ENCODE data around the gene MREG.

MREG gene

GRCh38 chr2:215984661-215985060 is 28.7 kb downstream of the MREG start:
- no peaks in the 10 kb centered on the region for H3K4me1 ChIP-seq (ENCODE audit: control insufficient read depth, low read length)
- H3K9me2 ChIP-seq (replicated peaks; ENCODE audit: control insufficient read depth, low read length): no peaks in the 10 kb centered on the region
- TF ChIP-seq EZH2phosphoT487 (IDR thresholded peaks at IDR 0.05; ENCODE audit: borderline replicate concordance, low read length) (no peak), CTCF (IDR thresholded peaks at IDR 0.05; ENCODE audit: low read depth, low read length, poor library complexity, severe bottlenecking) (no peak)
- no peak overlapping the region for H3K4me3 ChIP-seq (ENCODE audit: low read length)
- no peaks in the 10 kb centered on the region for H4K20me1 ChIP-seq (ENCODE audit: control insufficient read depth, insufficient read depth, low read depth, low read length)
- no peaks in the 10 kb centered on the region for H3F3A ChIP-seq (ENCODE audit: control insufficient read depth, insufficient read depth)
- no peaks in the 10 kb centered on the region for H3K36me3 ChIP-seq (ENCODE audit: control insufficient read depth, low read length)
- no peaks in the 10 kb centered on the region for H3K9me3 ChIP-seq (ENCODE audit: control insufficient read depth, insufficient read depth, low read length)
- H3K79me2 ChIP-seq (ENCODE audit: control insufficient read depth, low read length): no peaks in the 10 kb centered on the region; the same call in 1 of the 2 replicates
- H3K4me2 ChIP-seq (ENCODE audit: low read length): no peak overlapping the region
- H3K27me3 ChIP-seq (ENCODE audit: control insufficient read depth, low read length): no peaks in the 10 kb centered on the region
- no peak overlapping the region for H3K27ac ChIP-seq (ENCODE audit: low read depth, low read length)

- Histone ChIP-seq H3K4me1 (ENCODE audit: control insufficient read depth, low read length) (no peaks in the 10 kb centered on the region), H3K9me2 (replicated peaks; ENCODE audit: control insufficient read depth, low read length) (no peaks in the 10 kb centered on the region), H3K4me2 (ENCODE audit: low read length) (no peak overlapping the region), H3K27ac (ENCODE audit: low read depth, low read length) (no peak overlapping the region), H3F3A (ENCODE audit: control insufficient read depth, insufficient read depth) (no peaks in the 10 kb centered on the region), H4K20me1 (ENCODE audit: control insufficient read depth, insufficient read depth, low read depth, low read length) (no peaks in the 10 kb centered on the region), H3K36me3 (ENCODE audit: control insufficient read depth, low read length) (no peaks in the 10 kb centered on the region), H3K9me3 (ENCODE audit: control insufficient read depth, insufficient read depth, low read length) (no peaks in the 10 kb centered on the region), H3K27me3 (ENCODE audit: control insufficient read depth, low read length) (no peaks in the 10 kb centered on the region), H3K79me2 (ENCODE audit: control insufficient read depth, low read length) (no peaks in the 10 kb centered on the region; the same call in 1 of the 2 replicates), H3K4me3 (ENCODE audit: low read length) (no peak overlapping the region)
- TF ChIP-seq CTCF (IDR thresholded peaks at IDR 0.05; ENCODE audit: low read depth, low read length, poor library complexity, severe bottlenecking) (no peak), EZH2phosphoT487 (IDR thresholded peaks at IDR 0.05; ENCODE audit: borderline replicate concordance, low read length) (no peak)
These were observed 29.6 kb downstream of the MREG start for GRCh38 chr2:215983581-215984351.

GRCh38 chr2:215982465-215982875 is 30.9 kb downstream of the MREG start:
- H3F3A ChIP-seq (ENCODE audit: control insufficient read depth, insufficient read depth): no peaks in the 10 kb centered on the region
- H3K36me3 ChIP-seq (ENCODE audit: control insufficient read depth, low read length): no peaks in the 10 kb centered on the region
- no peak overlapping the region for H3K4me3 ChIP-seq (ENCODE audit: low read length)
- no peaks in the 10 kb centered on the region for H3K4me1 ChIP-seq (ENCODE audit: control insufficient read depth, low read length)
- H3K27ac ChIP-seq (ENCODE audit: low read depth, low read length): no peak overlapping the region
- TF ChIP-seq CTCF (IDR thresholded peaks at IDR 0.05; ENCODE audit: low read depth, low read length, poor library complexity, severe bottlenecking) (no peak), EZH2phosphoT487 (IDR thresholded peaks at IDR 0.05; ENCODE audit: borderline replicate concordance, low read length) (no peak)
- no peaks in the 10 kb centered on the region for H3K9me2 ChIP-seq (replicated peaks; ENCODE audit: control insufficient read depth, low read length)
- H4K20me1 ChIP-seq (ENCODE audit: control insufficient read depth, insufficient read depth, low read depth, low read length): no peaks in the 10 kb centered on the region
- no peaks in the 10 kb centered on the region; the same call in 1 of the 2 replicates for H3K79me2 ChIP-seq (ENCODE audit: control insufficient read depth, low read length)
- no peaks in the 10 kb centered on the region for H3K9me3 ChIP-seq (ENCODE audit: control insufficient read depth, insufficient read depth, low read length)
- no peaks in the 10 kb centered on the region for H3K27me3 ChIP-seq (ENCODE audit: control insufficient read depth, low read length)
- no peak overlapping the region for H3K4me2 ChIP-seq (ENCODE audit: low read length)
